Measurements from ENCODE around the gene ZNF22. TPM values are rescaled to one million over a fixed set of nuclear protein-coding genes. Genes with fewer than 3 reads are reported as not detected.

The ZNF22 gene
- total and polyA plus RNA-seq, 8 donors: 12.6 to 21.8 (median 19.4) TPM

- Histone ChIP-seq H3K9me3 (no peaks in the 10 kb centered on the region), H3K4me3 (no peak overlapping the region), H3K27me3 (no peaks in the 10 kb centered on the region), H3K36me3 (no peaks in the 10 kb centered on the region), H3K27ac (peak overlapping the region in 3 of 4 donors; percentile 74 to 79 (median 76)), H3K4me1 (peaks cover 57 to 85% (median 73%) of the 10 kb centered on the region in 3 donors)
- DNase-seq (peak in 4 of 6 donors; percentile 36 to 83 (median 56)), ATAC-seq (no peak), FAIRE-seq (no peak)
- 76% methylated on average over 14 of the region's 14 CpGs for WGBS, 2 donors
- intact Hi-C loops (cut with DNase I): no loop called here
- TF ChIP-seq CTCF (IDR thresholded peaks at IDR 0.05): no peak
Measured at GRCh38 chr10:44993226-44993921, 7.3 kb upstream of the ZNF22 start.

- Histone ChIP-seq H3K27ac (peak overlapping the region in 2 of 4 donors; percentile 22 to 82), H3K4me3 (no peak overlapping the region), H3K4me1 (peaks cover 57 to 82% (median 73%) of the 10 kb centered on the region in 3 donors), H3K9me3 (no peaks in the 10 kb centered on the region), H3K36me3 (no peaks in the 10 kb centered on the region), H3K27me3 (no peaks in the 10 kb centered on the region)
- FAIRE-seq (no peak), DNase-seq (peak in 1 of 6 donors; percentile 11), ATAC-seq (no peak)
- intact Hi-C loops (cut with DNase I): no loop called here
- no peak for TF ChIP-seq CTCF (IDR thresholded peaks at IDR 0.05)
- WGBS, 2 donors: 91% methylated on average over 11 of the region's 11 CpGs
Measured at GRCh38 chr10:44993922-44994751, 6.6 kb upstream of the ZNF22 start.

- FAIRE-seq (no peak), DNase-seq (peak; percentile 57 to 85 (median 68)), ATAC-seq (peak in 3 of 4 donors; percentile 17 to 36 (median 28))
- WGBS, 2 donors: 67 to 71% methylated on average over 9 of the region's 9 CpGs
- intact Hi-C loops (cut with DNase I): no loop called here
- no peak for TF ChIP-seq CTCF (IDR thresholded peaks at IDR 0.05)
- peak overlapping the region; percentile 59 to 87 (median 83) for H3K27ac ChIP-seq
- H3K9me3 ChIP-seq: no peaks in the 10 kb centered on the region
- H3K36me3 ChIP-seq: no peaks in the 10 kb centered on the region
- H3K27me3 ChIP-seq: no peaks in the 10 kb centered on the region
- H3K4me1 ChIP-seq: peaks cover 57 to 78% (median 67%) of the 10 kb centered on the region in 3 donors
- no peak overlapping the region for H3K4me3 ChIP-seq
Measured at GRCh38 chr10:44994752-44995530, 5.8 kb upstream of the ZNF22 start.

- DNase-seq: no peak
- H3K9me3 ChIP-seq: no peaks in the 10 kb centered on the region
- no peak for FAIRE-seq
- H3K36me3 ChIP-seq: no peaks in the 10 kb centered on the region
- no peak for ATAC-seq
- H3K4me3 ChIP-seq: no peak overlapping the region
- WGBS, 2 donors: 30 to 33% methylated on average over 4 of the region's 4 CpGs
- intact Hi-C loops (cut with DNase I): no loop called here
- no peaks in the 10 kb centered on the region for H3K27me3 ChIP-seq
- no peak for TF ChIP-seq CTCF (IDR thresholded peaks at IDR 0.05)
- peak overlapping the region; percentile 59 to 87 (median 83) for H3K27ac ChIP-seq
- peaks cover 61 to 82% (median 61%) of the 10 kb centered on the region in 3 donors for H3K4me1 ChIP-seq
Measured at GRCh38 chr10:44995581-44995913, 5.2 kb upstream of the ZNF22 start.
